GM13976 (cell line): ENCODE data around the gene ITPR1.

Experiments used
- DNase-seq: peaks from one replicate; pipeline ENCODE4 v3.0.0; 2012; ENCODE audit warnings: low spot score
- in situ Hi-C: fragments of 300-500 bp; cut with MboI; formaldehyde crosslinking; loops from one replicate; pipeline ENCODE4 v1.12.0; 2022; ENCODE audit warnings: low sequenced_read_pairs, mixed read lengths, inconsistent platforms; ENCODE audit not compliant: unreplicated experiment
- TF ChIP-seq, protein P1 (sequence below): IDR thresholded peaks from 2 replicates; pipeline ENCODE4 v1.5.1; 2012; ENCODE audit warnings: borderline replicate concordance, mild to moderate bottlenecking; ENCODE audit not compliant: insufficient read depth; ENCODE audit errors: extremely low read depth, missing control alignments, control extremely low read depth

ITPR1 gene

DNA sequence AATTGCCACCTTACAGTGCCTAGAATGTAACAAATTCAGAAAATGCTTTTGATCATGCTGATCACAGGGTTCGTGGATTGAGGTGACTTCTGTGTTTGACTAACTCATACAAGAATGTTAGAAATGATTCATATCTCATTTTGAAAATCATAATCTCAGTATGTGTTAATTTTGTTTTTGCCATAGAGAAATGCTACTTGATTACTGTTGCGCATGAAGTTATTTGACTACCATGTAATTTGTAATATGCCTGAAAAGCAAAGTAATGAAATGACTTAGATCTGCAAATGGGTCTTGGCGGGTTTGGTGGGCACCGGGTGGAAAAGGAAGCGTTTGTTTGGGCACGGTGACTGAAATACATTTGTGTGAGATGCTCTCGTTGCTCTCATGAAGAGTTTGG is 312.5 kb downstream of the ITPR1 start:
- TF ChIP-seq, protein P1, sequence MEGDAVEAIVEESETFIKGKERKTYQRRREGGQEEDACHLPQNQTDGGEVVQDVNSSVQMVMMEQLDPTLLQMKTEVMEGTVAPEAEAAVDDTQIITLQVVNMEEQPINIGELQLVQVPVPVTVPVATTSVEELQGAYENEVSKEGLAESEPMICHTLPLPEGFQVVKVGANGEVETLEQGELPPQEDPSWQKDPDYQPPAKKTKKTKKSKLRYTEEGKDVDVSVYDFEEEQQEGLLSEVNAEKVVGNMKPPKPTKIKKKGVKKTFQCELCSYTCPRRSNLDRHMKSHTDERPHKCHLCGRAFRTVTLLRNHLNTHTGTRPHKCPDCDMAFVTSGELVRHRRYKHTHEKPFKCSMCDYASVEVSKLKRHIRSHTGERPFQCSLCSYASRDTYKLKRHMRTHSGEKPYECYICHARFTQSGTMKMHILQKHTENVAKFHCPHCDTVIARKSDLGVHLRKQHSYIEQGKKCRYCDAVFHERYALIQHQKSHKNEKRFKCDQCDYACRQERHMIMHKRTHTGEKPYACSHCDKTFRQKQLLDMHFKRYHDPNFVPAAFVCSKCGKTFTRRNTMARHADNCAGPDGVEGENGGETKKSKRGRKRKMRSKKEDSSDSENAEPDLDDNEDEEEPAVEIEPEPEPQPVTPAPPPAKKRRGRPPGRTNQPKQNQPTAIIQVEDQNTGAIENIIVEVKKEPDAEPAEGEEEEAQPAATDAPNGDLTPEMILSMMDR: no peak
- no peak for DNase-seq
- in situ Hi-C loops: no loop called here

DNA sequence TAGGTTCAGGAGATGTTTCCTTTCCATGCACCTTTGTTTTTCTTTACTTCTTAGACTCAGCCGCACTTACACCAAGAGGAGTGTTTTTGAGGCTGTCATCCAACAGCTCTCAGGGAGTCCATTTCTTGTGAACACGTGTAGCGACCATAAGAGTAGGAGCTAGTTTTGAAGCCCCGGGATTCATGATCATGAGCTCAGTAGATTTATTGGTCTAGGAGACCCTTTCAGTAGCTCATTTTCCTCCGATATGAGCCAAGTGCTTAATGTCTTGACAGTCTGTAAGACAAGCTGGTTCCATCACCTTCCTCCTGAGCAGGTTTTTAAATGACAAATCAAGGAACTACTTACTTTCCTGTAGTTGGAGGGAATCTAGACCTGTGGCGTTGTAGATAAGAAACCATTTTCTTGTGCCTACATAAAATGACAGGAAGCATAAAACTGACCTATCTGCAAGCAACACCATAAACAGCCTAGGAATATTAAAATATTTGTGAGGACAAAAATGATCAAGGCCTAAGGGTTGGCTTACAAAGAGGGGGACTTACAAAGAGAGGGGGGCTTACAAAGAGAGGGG is 313.5 kb downstream of the ITPR1 start:
- in situ Hi-C loops: no loop called here
- no peak for DNase-seq
- TF ChIP-seq, protein P1: no peak

DNA sequence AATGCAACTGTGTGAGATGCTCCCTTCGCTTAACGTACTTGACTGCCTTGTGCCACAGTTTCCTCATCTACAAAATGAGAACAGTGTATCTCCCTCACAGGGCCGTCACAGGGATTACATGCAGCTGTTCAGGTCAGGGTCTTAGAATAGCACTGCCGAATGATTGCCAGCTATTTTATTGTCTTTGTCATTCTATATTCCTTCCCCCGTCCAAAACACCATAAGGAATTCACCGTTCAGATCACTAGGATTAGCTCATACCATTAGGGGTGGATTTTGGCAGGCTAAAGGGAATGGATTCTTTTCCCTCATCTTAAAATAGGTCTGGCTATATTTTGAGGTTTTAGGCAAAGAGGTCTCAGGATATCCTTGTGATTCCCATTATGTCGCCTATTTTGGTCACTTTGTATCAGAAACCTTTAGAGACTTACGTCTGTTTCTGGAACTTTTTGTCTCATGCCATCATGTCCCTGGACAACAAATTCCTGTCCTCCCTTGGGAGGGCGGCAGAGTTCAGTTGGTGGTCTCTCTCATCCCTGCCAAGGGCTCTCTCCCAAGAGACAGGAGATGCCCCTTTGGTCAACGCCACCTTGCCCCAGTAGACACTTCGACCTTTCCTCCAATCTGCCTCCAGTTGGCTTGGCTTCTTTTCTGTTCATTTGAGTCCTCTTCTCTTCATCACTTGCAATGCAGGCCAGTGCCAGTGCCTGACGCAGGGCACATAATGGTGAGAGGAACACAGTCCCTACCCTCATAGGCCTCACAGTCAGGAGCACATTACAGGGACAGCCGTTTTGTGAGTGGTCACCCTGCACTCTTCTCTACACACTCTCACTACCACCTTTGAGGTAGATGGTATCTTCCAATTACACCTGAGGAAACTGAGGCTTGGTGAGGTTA is 314.5 kb downstream of the ITPR1 start:
- TF ChIP-seq, protein P1: no peak
- no peak for DNase-seq
- in situ Hi-C loops: no loop called here

DNA sequence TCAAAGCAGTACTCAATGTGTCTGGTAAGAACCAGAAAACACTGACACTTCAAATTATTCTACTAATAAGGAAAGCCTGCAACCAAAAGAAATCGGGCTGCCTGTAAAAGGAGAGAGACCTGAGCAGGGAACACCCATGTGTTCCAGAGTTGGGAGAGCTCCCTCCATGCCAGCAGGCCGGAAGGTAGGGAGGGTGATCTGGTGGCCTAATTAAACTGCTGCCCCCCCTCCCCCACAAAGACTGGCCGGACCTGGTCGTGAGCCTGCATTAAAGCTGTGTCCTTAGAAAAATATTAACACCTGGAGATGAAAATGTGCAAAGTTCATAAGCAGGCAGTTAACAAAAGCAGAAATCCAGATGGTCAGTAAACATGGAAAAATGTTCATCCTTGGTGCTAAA is 315.5 kb downstream of the ITPR1 start:
- TF ChIP-seq, protein P1: no peak
- no peak for DNase-seq
- in situ Hi-C loops: no loop called here

DNA sequence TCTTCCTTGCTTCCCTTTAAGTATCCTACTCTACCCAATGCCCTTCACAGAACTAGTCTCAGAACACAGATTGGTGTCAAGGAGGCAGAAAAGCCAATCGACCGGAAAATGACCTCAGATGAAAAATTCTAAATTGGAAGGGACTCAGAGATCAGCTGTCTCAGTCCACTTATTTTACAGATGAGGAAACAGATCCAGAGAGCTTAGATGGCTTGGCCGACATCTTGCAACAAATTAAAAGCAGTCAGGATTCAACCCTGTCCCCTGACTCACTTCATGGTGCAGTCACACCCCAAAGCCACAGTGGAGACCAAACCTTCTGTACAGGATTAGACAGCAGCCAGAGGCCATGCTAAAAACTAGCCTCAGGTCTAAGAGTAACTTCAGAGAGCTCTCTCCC is 316.8 kb downstream of the ITPR1 start:
- in situ Hi-C loops: no loop called here
- no peak for DNase-seq
- TF ChIP-seq, protein P1: no peak

DNA sequence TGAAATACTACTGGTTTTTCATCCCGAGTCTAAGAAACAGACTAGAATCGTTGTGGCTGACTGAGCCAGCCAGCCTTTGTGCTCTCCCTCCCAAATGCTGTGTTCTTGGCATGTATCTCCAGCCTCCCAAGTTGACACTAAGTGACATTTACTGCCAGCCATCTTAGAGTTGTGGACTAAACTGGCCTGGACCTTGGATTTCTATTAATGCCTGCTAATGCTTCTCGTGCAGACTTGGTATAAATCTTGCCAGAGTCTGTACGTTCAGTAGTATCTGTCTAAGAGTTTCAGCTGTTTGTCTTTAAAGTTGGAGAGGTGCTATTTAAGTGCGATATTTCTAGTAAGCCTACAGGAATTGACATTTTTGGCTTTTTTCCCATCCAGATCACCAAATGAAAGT is 319.4 kb downstream of the ITPR1 start:
- TF ChIP-seq, protein P1: no peak
- in situ Hi-C loops: no loop called here

DNA sequence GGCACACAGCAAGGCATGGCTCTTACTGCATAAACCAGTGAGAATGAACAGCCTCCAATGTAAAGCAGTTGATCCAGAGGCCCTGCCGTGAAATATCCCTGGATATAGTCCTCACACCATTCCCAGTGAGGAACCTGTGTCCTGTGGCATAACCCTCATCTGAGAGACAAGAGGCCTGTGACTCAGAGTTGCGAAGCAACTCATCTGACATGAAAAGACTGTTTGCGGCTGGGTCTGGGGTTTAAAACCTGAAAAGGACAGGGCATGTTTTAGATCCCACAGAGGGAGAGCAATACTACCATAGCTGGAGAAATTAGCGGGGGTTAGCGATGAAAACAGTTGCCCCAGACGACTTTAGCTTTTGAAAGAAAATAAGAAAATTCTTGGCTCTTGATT is 320.8 kb downstream of the ITPR1 start:
- TF ChIP-seq, protein P1: no peak
- in situ Hi-C loops: no loop called here
- DNase-seq: no peak

More for the DNA sequence above, 319.4 kb downstream of the ITPR1 start:
- no peak for DNase-seq
